Omental fat pad (tissue), 4 donors: Measurements from ENCODE around the gene TM9SF4. TPM values are rescaled to one million over a fixed set of nuclear protein-coding genes. Genes with fewer than 3 reads are reported as not detected.
"Not testable (repeated sequence)": the region's sequence is repeated elsewhere in the genome, so short reads cannot be mapped to it uniquely, and the experiment has no call there.

Experiments
- ATAC-seq: fragments of 150-250 bp; one replicate; pipeline ENCODE4 v1.9.1; 2016; ENCODE audit warnings: mild to moderate bottlenecking, moderate library complexity; ENCODE audit not compliant: low FRiP score
- DNase-seq: peaks from one replicate; pipeline ENCODE4 v3.0.0-alpha.2; 2019; ENCODE audit warnings: low spot score
- total RNA-seq, 4 donors: library from RNA; depleted of rRNA; stranded (reverse); fragments of >200 nt; gene quantifications; one replicate each; pipeline ENCODE4 v1.1.0, GENCODE V29; 2016
- TF ChIP-seq, protein P1 (sequence below), 3 donors: fragments of 450-650 bp; IDR thresholded peaks; one replicate each; pipeline ENCODE4 v1.5.1; 2016 to 2017; ENCODE audit warnings: antibody characterized with exemption in 3 of 3, mild to moderate bottlenecking in 3 of 3, moderate library complexity in 2 of 3

The TM9SF4 gene
- total RNA-seq, 4 donors from 2014 or later, result 23.3 to 32.3 (median 31.5) TPM

DNA sequence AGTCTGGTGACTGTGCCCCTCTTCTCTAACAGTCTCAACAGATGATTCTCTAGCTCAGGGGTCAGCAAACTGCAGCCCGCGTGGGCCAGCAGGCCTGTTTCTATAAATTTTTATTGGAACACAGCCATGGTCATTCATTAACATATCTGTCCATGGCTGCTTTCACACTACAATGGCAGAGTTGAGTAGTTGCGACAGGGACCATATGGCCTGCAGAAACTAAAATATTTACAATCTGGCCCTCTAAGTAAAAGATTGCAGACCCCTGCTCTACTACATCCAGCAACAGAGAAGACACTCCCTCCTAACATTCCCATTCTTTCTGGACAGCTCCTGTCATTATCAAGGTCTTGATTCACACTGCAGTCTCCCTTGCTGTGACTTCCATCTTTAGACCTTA is 52.8 kb downstream of the TM9SF4 start:
- no peak for DNase-seq
- TF ChIP-seq, protein P1, sequence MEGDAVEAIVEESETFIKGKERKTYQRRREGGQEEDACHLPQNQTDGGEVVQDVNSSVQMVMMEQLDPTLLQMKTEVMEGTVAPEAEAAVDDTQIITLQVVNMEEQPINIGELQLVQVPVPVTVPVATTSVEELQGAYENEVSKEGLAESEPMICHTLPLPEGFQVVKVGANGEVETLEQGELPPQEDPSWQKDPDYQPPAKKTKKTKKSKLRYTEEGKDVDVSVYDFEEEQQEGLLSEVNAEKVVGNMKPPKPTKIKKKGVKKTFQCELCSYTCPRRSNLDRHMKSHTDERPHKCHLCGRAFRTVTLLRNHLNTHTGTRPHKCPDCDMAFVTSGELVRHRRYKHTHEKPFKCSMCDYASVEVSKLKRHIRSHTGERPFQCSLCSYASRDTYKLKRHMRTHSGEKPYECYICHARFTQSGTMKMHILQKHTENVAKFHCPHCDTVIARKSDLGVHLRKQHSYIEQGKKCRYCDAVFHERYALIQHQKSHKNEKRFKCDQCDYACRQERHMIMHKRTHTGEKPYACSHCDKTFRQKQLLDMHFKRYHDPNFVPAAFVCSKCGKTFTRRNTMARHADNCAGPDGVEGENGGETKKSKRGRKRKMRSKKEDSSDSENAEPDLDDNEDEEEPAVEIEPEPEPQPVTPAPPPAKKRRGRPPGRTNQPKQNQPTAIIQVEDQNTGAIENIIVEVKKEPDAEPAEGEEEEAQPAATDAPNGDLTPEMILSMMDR (IDR thresholded peaks at IDR 0.05), result no peak

DNA sequence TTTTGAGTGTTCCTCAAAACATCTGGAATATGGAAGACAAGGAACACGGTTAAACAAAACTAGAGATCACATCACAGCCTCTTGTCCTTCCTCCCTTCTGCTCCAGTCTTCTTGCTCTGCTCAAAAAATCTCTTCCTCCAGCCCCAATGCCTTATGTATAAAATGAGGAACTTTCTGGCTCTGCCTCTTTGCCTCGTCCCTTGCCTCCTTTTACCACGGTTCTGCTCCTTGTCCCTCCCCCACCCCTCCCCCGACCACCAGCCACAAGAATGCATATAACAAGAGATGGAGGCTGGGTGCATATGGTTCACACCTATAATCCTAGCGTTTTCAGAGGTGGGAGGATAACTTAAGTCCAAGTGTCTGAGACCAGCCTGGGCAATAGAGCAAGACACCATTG is 54.4 kb downstream of the TM9SF4 start:
- TF ChIP-seq, protein P1 (IDR thresholded peaks at IDR 0.05), result no peak
- DNase-seq (no peak), ATAC-seq (no peak)

More for the DNA sequence above, 52.8 kb downstream of the TM9SF4 start:
- no peak for ATAC-seq

DNA sequence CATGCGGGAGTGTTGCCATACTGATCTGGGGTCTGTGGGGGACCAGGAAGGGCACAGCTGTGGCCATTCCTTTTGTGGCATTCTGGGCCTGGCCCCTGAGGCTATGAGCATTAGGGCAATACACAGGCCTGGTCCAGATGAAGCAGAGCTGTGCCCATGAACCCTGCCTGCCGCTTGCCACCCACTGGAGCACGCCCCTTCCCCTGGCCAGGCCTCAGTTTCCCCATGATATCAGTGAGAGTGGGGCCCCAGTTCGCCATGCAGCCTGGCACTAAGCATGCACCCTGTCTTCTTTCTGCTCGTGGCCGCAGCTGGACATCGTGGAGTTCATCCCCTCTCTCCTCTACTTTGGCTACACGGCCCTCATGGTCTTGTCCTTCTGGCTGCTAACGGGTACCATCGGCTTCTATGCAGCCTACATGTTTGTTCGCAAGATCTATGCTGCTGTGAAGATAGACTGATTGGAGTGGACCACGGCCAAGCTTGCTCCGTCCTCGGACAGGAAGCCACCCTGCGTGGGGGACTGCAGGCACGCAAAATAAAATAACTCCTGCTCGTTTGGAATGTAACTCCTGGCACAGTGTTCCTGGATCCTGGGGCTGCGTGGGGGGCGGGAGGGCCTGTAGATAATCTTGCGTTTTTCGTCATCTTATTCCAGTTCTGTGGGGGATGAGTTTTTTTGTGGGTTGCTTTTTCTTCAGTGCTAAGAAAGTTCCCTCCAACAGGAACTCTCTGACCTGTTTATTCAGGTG is 55.6 kb downstream of the TM9SF4 start:
- TF ChIP-seq, protein P1 (IDR thresholded peaks at IDR 0.05), result no peak
- DNase-seq (no peak), ATAC-seq (peak; percentile 49)

DNA sequence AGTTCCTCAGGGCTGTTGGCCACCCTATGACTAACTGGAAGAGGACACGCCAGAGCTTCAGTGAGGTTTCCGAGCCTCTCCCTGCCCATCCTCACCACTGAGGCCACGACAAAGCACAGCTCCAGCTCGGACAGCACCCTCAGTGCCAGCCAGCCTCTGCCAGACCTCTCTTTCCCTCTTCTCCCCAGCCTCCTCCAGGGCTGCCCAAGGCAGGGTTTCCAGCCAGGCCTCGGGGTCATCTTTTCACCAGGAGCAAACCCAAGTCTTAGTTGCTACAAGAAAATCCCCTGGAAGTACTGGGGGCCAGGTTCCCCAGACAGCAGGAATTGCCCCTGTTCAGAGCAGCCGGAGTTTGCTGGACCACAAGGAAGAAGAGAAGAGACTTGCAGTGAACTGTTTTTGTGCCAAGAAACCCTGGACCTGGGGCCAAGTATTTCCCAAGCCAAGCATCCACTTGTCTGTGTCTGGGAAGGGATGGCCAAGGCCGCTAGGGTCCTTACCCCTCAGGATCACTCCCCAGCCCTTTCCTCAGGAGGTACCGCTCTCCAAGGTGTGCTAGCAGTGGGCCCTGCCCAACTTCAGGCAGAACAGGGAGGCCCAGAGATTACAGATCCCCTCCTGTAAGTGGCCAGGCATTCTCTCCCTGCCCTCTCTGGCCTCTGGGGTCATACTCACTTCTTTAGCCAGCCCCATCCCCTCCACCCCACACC is 56.5 kb downstream of the TM9SF4 start:
- TF ChIP-seq, protein P1 (IDR thresholded peaks at IDR 0.05), result no peak
- DNase-seq (no peak), ATAC-seq (peak; percentile 37)

DNA sequence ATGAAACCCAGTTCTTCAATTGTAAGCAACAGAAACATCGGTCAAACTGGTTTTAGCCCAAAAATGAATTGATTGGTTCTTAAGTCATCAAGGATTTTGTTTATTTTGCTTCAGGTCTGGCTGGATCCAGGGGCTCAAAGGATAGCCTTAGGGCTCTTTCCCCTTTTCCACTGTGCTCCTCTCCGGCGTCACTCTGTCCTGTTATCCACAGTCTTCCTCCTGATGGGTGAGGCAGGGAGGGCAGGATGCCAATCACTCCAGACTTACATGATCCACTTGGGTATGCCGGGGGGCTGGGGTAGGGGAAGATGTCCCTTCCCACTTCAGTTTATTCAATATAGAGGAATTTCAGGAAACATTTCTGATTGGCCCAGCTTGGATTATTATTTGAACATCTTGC is 58.0 kb downstream of the TM9SF4 start:
- ATAC-seq (no peak), DNase-seq (no peak)
- TF ChIP-seq, protein P1 (IDR thresholded peaks at IDR 0.05), result no peak

DNA sequence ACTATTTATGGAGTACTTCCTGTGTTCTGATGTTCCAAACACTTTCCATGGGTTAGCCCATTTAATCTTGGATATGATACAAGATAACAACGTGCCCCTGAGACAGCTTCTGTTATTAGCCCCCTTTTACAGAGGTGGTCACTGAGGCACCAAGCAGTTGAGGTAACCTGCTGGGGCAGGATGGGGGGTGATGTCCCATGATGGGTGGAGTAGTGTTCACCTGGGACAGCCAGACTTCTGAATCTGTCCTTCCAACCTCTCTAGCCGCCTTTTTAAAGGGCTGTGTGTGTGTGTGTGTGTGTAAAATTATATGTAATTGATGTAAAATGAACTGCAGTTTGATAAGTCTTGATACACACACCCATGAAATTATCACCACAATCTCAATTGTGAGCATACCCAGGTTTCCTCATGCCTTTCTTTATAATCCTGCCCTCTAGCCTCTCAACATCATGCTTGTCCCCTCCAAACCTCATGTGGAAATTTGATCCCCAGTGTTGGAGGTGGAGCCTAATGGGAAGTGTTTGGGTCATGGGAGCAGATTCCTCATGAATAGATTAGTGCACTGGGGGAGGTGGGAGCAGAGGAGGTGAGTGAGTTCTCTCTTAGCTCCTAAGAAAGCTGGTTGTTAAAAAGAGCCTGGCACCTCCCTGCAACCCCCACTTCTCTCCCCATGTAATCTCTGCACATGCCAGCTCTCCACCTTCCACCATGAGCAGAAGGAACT is 58.8 kb downstream of the TM9SF4 start:
- ATAC-seq, result no peak
- no peak for DNase-seq

DNA sequence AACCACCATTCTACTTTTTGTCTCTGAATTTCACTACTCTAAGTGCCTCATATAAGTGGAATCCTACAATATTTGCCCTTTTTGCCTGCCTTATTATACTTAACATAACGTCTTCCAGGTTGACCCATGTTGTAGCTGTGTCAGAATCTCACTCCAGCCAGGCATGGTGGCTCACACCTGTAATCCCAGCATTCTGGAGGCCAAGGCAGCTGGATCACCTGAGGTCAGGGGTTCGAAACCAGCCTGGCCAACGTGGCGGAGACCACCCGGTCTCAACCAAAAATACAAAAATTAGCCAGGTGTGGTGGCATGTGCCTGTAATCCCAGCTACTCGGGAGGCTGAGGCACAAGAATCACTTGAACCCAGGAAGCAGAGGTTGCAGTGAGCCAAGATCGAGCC is 68.2 kb downstream of the TM9SF4 start:
- ATAC-seq, DNase-seq: not testable (repeated sequence)

More for the DNA sequence above, 58.8 kb downstream of the TM9SF4 start:
- TF ChIP-seq, protein P1 (IDR thresholded peaks at IDR 0.05), result no peak
